Erythroblast (primary cell): ENCODE results near the gene RARB.

Source experiments
- GATA1 ChIP-seq: IDR thresholded peaks from 2 replicates; pipeline ENCODE4 v1.6.1; 2011; ENCODE audit warnings: low read depth, mild to moderate bottlenecking, control low read depth, low read length, moderate library complexity
- POLR2A ChIP-seq: IDR thresholded peaks from 2 replicates; pipeline ENCODE4 v1.6.1; 2011; ENCODE audit warnings: mild to moderate bottlenecking, low read length

- TF ChIP-seq POLR2A (no peak), GATA1 (no peak)
These were observed 84.1 kb downstream of the RARB start for GRCh38 chr3:25511972-25512721.
